Stimulated activated CD8-positive, alpha-beta memory T cell treated with anti-CD3 and anti-CD28 coated beads, Interleukin-12 subunit alpha, Interleukin-12 subunit beta, amount 100 ng/mL, for 24 hours (primary cell): ENCODE data around the gene PITHD1.
"Not testable (repeated sequence)": the region's sequence is repeated elsewhere in the genome, so short reads cannot be mapped to it uniquely, and the experiment has no call there.

ENCODE experiments used
- DNase-seq: peaks from one replicate; pipeline ENCODE4 v3.0.0-alpha.2; 2020; ENCODE audit errors: extremely low read depth

The PITHD1 gene

DNA sequence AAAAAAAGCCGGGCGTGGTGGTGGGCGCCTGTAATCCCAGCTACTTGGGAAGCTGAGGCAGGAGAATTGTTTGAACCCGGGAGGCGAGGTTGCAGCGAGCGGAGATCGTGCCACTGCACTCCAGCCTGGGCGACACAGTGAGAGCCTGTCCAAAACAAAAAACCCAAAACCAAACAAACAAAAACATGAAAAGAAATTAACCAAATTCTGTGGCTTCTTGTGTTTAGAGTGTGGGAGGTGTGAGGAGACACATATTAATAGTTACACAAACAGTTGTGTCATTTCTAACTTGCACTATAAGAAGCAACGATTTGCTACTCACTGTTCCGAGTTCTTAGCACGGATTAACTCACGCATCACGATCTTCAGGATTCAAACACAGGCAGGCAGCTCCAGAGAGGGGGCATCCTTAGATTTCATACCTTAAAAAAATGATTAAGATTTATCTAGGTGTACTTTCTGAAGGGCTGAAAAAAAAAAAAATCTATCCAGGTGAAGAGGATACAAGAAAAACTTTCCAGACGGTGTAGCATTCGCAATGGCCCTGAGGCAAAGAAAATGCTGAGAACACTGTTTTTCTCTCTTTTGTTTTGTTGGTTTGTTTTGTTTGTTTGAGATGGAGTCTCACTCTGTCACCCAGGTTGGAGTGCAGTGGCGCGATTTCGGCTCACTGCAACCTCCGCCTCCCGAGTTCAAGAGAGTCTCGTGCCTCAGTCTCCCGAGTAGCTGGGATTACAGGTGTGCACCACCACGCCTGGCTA, 47.7 kb downstream of the PITHD1 start:
- no peak for DNase-seq

DNA sequence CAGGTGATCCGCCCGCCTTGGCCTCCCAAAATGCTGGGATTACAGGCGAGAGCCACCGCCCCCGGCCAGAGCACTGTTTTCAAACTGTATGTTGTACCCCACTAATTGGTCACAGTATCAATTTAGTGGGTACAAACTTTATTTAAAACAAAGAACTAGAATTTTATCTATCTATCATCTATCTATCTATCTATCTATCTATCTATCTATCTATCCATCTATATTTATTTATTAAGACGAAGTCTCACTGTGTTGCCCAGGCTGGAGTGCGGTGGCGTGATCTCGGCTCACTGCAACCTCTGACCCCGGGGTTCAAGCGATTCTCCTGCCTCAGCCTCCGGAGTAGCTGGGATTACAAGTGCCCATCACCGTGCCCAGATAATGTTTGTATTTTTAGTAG, 48.4 kb downstream of the PITHD1 start:
- DNase-seq = not testable (repeated sequence)

DNA sequence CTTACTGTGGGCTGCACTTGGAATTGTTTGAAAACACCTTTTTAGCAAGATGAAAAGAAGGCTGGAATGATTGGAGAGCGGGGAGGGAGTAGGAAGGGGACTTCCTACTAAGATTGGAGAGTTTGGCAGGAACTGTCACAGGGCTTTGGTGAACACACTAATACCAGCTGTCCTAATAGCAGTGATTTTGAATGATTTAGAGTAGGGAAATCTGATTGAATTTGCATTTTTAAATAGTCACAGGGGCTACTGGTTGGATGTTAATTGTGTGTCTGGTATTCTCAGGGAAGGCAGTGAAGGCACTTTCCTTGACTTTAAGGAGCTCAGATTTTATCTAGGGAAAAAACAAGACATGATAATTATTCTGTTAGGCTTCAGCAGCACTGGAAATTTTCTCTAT, 49.5 kb downstream of the PITHD1 start:
- DNase-seq = no peak

DNA sequence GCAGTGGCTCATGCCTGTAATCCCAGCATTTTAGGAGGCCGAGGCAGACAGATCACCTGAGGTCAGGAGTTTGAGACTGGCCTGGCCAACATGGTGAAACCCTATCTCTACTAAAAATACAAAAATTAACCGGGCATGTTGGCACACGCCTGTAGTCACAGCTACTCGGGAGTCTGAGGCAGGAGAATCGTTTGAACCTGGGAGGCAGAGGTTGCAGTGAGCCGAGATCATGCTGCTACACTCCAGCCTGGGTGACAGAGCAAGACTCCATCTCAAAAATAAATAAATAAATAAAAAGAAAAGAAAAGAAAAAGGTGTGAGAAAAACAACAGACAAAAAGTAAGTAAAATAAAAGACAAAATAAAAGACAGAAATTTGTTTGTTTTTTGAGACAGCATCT, 55.9 kb downstream of the PITHD1 start:
- DNase-seq = not testable (repeated sequence)

DNA sequence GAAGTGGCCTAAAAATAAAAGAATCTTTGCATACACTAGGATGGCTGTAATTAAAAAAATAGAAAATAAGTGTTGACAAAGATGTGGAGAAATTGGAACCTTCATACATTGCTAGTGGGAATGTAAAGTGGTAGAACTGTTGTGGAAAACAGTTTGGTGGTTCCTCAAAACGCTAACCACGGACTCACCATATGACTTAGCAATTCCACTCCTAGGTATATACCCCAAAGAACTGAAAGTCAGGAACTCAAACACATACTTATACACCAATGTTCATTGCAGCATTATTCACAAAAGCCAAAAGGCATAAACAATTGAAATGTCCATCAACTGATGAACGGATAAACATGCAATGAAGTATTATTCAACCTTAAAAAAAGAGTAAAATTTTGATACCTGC, 57.8 kb downstream of the PITHD1 start:
- DNase-seq = no peak
